B cell (primary cell): ENCODE results near the gene CDC14A. TPM values are rescaled to one million over a fixed set of nuclear protein-coding genes. Genes with fewer than 3 reads are reported as not detected.

Experiments
- ATAC-seq: fragments of 200-7000 bp; cut with Tn5 transposase; one replicate; pipeline ENCODE4 v1.10.0; 2021; ENCODE audit warnings: low read depth, mild to moderate bottlenecking, moderate number of reproducible peaks, moderate library complexity
- CTCF ChIA-PET: fragments of 350-600 bp; sonication (Branson Sonifier 250); formaldehyde crosslinking; loops from one replicate; lab custom pipeline; 2021; ENCODE audit warnings: antibody characterized with exemption, inconsistent platforms; lab: Charles Lee
- POLR2A ChIA-PET: fragments of 350-600 bp; sonication (Branson Sonifier 250); formaldehyde crosslinking; loops from one replicate; lab custom pipeline; 2021; ENCODE audit warnings: antibody characterized with exemption; lab: Charles Lee
- DNase-seq: peaks from one replicate; pipeline ENCODE4 v3.0.0; 2013
- H2AFZ ChIP-seq: 2 replicates; pipeline ENCODE4 v1.6.1; 2012; ENCODE audit warnings: mild to moderate bottlenecking, low read depth, low read length; ENCODE audit not compliant: insufficient read depth, poor library complexity, severe bottlenecking
- H3K27ac ChIP-seq, 2 donors: 1 replicate in 1 of 2; 2 replicates in 1 of 2; pipeline ENCODE4 v1.5.1; 2012 to 2013; ENCODE audit warnings: low read length in 2 of 2, mild to moderate bottlenecking in 2 of 2, moderate library complexity in 1 of 2
- H3K27me3 ChIP-seq, 4 experiments: fragments of 200-600 bp in 1 of 4; sonication (generic) in 1 of 4; replicated peaks in 1 of 4; 1 replicate in 2 of 4; 2 replicates in 2 of 4; pipeline versions ENCODE4 v1.6.1 to v1.7.0; 2013 to 2016; ENCODE audit warnings: low read length in 3 of 4, mild to moderate bottlenecking in 2 of 4, mixed read lengths in 1 of 4, moderate library complexity in 1 of 4; ENCODE audit not compliant: insufficient read depth in 4 of 4, control insufficient read depth in 3 of 4; ENCODE audit errors: control extremely low read depth in 1 of 4
- H3K36me3 ChIP-seq, 2 experiments: replicated peaks in 1 of 2; 1 replicate in 1 of 2; 2 replicates in 1 of 2; pipeline versions ENCODE4 v1.6.1 to v1.7.1; 2013; ENCODE audit warnings: low read length in 1 of 2; ENCODE audit not compliant: insufficient read depth in 2 of 2, control insufficient read depth in 1 of 2; ENCODE audit errors: control extremely low read depth in 1 of 2, extremely low read depth in 1 of 2
- H3K4me1 ChIP-seq, 2 donors: fragments of 200-600 bp in 1 of 2; sonication (generic) in 1 of 2; 1 replicate in 1 of 2; 2 replicates in 1 of 2; pipeline versions ENCODE4 v1.5.1 to v1.6.1; 2013 to 2017; ENCODE audit warnings: low read length in 2 of 2; ENCODE audit not compliant: control insufficient read depth in 2 of 2, insufficient read depth in 2 of 2
- H3K4me2 ChIP-seq: replicated peaks from 2 replicates; pipeline ENCODE3; 2012; ENCODE audit warnings: mild to moderate bottlenecking, low read depth, low read length; ENCODE audit not compliant: poor library complexity, severe bottlenecking
- H3K4me3 ChIP-seq, 5 experiments: fragments of 200-600 bp in 1 of 5; sonication (generic) in 1 of 5; 1 replicate in 3 of 5; 2 replicates in 2 of 5; pipeline versions ENCODE4 v1.5.1 to v1.7.0; 2011 to 2016; ENCODE audit warnings: low read length in 4 of 5, mild to moderate bottlenecking in 4 of 5, low read depth in 2 of 5, control low read depth in 1 of 5, moderate library complexity in 1 of 5; ENCODE audit not compliant: insufficient read depth in 1 of 5; ENCODE audit errors: control extremely low read depth in 1 of 5, extremely low read depth in 1 of 5
- H3K79me2 ChIP-seq: fragments of 200-600 bp; sonication (generic); one replicate; pipeline ENCODE4 v1.6.0; 2016; ENCODE audit warnings: low read length; ENCODE audit not compliant: control insufficient read depth, insufficient read depth
- H3K9ac ChIP-seq: fragments of 200-600 bp; sonication (generic); 2 replicates; pipeline ENCODE4 v1.6.1; 2017; ENCODE audit warnings: mild to moderate bottlenecking, low read length, moderate library complexity
- H3K9me3 ChIP-seq, 3 donors: one replicate each; pipeline versions ENCODE4 v1.6.1 to v1.7.1; 2013; ENCODE audit warnings: low read length in 2 of 3; ENCODE audit not compliant: control insufficient read depth in 2 of 3, insufficient read depth in 1 of 3; ENCODE audit errors: control extremely low read depth in 1 of 3
- H4K20me1 ChIP-seq: 2 replicates; pipeline ENCODE4 v1.6.0; 2012; ENCODE audit warnings: mild to moderate bottlenecking, low read length; ENCODE audit not compliant: insufficient read depth, control insufficient read depth, poor library complexity, severe bottlenecking
- H3K27ac Mint-ChIP-seq: one replicate; pipeline ENCODE4 v1.8.0; 2021; ENCODE audit warnings: mixed read lengths
- H3K27me3 Mint-ChIP-seq: one replicate; pipeline ENCODE4 v1.8.0; 2021; ENCODE audit warnings: mixed read lengths
- H3K4me1 Mint-ChIP-seq: one replicate; pipeline ENCODE4 v1.8.0; 2021; ENCODE audit warnings: mixed read lengths
- H3K4me3 Mint-ChIP-seq: one replicate; pipeline ENCODE4 v1.8.0; 2021; ENCODE audit warnings: mixed read lengths
- H3K9me3 Mint-ChIP-seq: one replicate; pipeline ENCODE4 v1.8.0; 2022; ENCODE audit warnings: mixed read lengths; ENCODE audit not compliant: insufficient read depth
- EZH2 ChIP-seq: IDR thresholded peaks from 2 replicates; pipeline ENCODE4 v1.6.1; 2012; ENCODE audit warnings: borderline replicate concordance, low read depth, mild to moderate bottlenecking, moderate library complexity, low read length; ENCODE audit not compliant: insufficient read depth, poor library complexity, severe bottlenecking
- WGBS: methylation state at CpG from one replicate; pipeline ENCODE4 v1.1.5; 2013; ENCODE audit warnings: missing lambda C conversion rate; ENCODE audit not compliant: insufficient coverage; 5-methylcytosine and 5-hydroxymethylcytosine counted together
- intact Hi-C: fragments of 100-400 bp; cut with micrococcal nuclease; formaldehyde crosslinking; loops from one replicate; pipeline ENCODE4 v1.10.0; 2022
- polyA plus RNA-seq: library from polyadenylated mRNA; depleted of rRNA; stranded (reverse); fragments of >200 nt; gene quantifications from 2 replicates; pipeline ENCODE4 v1.2.3, GENCODE V29; 2012
- total RNA-seq, 2 donors: library from RNA; stranded (reverse); fragments of 120-200 nt in 1 of 2; gene quantifications; 1 replicate in 1 of 2; 2 replicates in 1 of 2; pipeline versions ENCODE4 v1.2.3 to v1.2.4, GENCODE V29; 2013 to 2022
- TF ChIP-seq, protein P1 (sequence below): fragments of 200-600 bp; IDR thresholded peaks from one replicate; pipeline ENCODE4 v1.8.0; 2022; ENCODE audit warnings: antibody characterized with exemption, mild to moderate bottlenecking

Gene CDC14A
- total and polyA plus RNA-seq, 2 donors (not counting 1 experiment from before 2014, with no cell fraction given): 6.1 to 41.7 TPM

GRCh38 chr1:100313382-100313781, 38.9 kb upstream of the CDC14A start:
- H2AFZ ChIP-seq: no peak overlapping the region
- H3K4me2 ChIP-seq: no peak overlapping the region
- no peaks in the 10 kb centered on the region for H3K4me1 ChIP-seq
- TF ChIP-seq EZH2: no peak
- TF ChIP-seq, protein P1, sequence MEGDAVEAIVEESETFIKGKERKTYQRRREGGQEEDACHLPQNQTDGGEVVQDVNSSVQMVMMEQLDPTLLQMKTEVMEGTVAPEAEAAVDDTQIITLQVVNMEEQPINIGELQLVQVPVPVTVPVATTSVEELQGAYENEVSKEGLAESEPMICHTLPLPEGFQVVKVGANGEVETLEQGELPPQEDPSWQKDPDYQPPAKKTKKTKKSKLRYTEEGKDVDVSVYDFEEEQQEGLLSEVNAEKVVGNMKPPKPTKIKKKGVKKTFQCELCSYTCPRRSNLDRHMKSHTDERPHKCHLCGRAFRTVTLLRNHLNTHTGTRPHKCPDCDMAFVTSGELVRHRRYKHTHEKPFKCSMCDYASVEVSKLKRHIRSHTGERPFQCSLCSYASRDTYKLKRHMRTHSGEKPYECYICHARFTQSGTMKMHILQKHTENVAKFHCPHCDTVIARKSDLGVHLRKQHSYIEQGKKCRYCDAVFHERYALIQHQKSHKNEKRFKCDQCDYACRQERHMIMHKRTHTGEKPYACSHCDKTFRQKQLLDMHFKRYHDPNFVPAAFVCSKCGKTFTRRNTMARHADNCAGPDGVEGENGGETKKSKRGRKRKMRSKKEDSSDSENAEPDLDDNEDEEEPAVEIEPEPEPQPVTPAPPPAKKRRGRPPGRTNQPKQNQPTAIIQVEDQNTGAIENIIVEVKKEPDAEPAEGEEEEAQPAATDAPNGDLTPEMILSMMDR: no peak
- H3K4me3 Mint-ChIP-seq: no peak overlapping the region
- H3K27ac Mint-ChIP-seq: no peak overlapping the region
- no peaks in the 10 kb centered on the region for H4K20me1 ChIP-seq
- H3K36me3 ChIP-seq: no peaks in the 10 kb centered on the region
- POLR2A ChIA-PET: no interaction called here
- H3K9ac ChIP-seq: no peak overlapping the region
- no peaks in the 10 kb centered on the region for H3K79me2 ChIP-seq
- H3K27me3 Mint-ChIP-seq: no peaks in the 10 kb centered on the region
- intact Hi-C loops: no loop called here
- no peak overlapping the region for H3K4me3 ChIP-seq
- CTCF ChIA-PET: no interaction called here
- peaks cover 2% of the 10 kb centered on the region for H3K4me1 Mint-ChIP-seq
- no peak overlapping the region for H3K27ac ChIP-seq
- 95% methylated on average over 4 of the region's 4 CpGs for WGBS
- peaks cover 8% of the 10 kb centered on the region for H3K9me3 Mint-ChIP-seq
- no peaks in the 10 kb centered on the region for H3K27me3 ChIP-seq
- ATAC-seq: no peak
- peaks cover 3 to 12% (median 12%) of the 10 kb centered on the region in 3 donors for H3K9me3 ChIP-seq
- DNase-seq: no peak

DNA sequence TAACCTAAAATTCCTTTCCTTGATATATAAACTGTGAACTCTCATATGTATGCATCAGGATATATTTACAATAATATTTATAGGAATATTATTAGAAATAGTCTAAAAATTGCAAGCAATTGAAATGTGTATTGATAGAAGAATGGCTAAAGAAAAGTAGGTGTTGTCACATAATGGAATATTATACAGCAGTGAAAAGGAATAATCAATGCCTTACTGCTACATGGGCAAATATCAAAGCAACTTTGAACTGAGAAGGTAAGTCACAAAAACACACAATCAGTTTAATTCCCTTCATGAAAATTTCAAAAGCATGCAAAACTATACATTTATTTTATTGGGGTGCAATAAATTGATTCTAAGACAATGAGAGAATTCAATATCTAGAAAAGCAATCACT, 35.7 kb upstream of the CDC14A start:
- POLR2A ChIA-PET: no interaction called here
- no peak for DNase-seq
- Histone ChIP-seq H3K4me1 (no peaks in the 10 kb centered on the region), H3K36me3 (no peaks in the 10 kb centered on the region), H2AFZ (no peak overlapping the region), H3K9ac (no peak overlapping the region), H3K27me3 (no peaks in the 10 kb centered on the region), H4K20me1 (no peaks in the 10 kb centered on the region), H3K9me3 (peaks cover 6 to 26% (median 26%) of the 10 kb centered on the region in 3 donors), H3K4me2 (no peak overlapping the region), H3K27ac (no peak overlapping the region), H3K4me3 (no peak overlapping the region), H3K79me2 (no peaks in the 10 kb centered on the region)
- no peaks in the 10 kb centered on the region for H3K27me3 Mint-ChIP-seq
- peaks cover 8% of the 10 kb centered on the region for H3K9me3 Mint-ChIP-seq
- no peak overlapping the region for H3K4me3 Mint-ChIP-seq
- peaks cover 2% of the 10 kb centered on the region for H3K4me1 Mint-ChIP-seq
- intact Hi-C loops: no loop called here
- TF ChIP-seq EZH2: no peak
- TF ChIP-seq, protein P1: no peak
- CTCF ChIA-PET: no interaction called here
- no peak for ATAC-seq
- no peak overlapping the region for H3K27ac Mint-ChIP-seq
